C4-2B (cell line): ENCODE measurements around the gene METTL13.

ENCODE experiments used
- H3K27ac ChIP-seq: fragments of 450-650 bp; 2 replicates; pipeline ENCODE4 v1.5.1; 2017
- ZFX ChIP-seq: fragments of 450-650 bp; IDR thresholded peaks from 2 replicates; pipeline ENCODE4 v1.6.1; 2017
- TF ChIP-seq, protein P1 (sequence below): fragments of 450-650 bp; conservative IDR thresholded peaks from 2 replicates; pipeline ENCODE4 v1.5.1; 2017; ENCODE audit warnings: mild to moderate bottlenecking

The METTL13 gene

DNA sequence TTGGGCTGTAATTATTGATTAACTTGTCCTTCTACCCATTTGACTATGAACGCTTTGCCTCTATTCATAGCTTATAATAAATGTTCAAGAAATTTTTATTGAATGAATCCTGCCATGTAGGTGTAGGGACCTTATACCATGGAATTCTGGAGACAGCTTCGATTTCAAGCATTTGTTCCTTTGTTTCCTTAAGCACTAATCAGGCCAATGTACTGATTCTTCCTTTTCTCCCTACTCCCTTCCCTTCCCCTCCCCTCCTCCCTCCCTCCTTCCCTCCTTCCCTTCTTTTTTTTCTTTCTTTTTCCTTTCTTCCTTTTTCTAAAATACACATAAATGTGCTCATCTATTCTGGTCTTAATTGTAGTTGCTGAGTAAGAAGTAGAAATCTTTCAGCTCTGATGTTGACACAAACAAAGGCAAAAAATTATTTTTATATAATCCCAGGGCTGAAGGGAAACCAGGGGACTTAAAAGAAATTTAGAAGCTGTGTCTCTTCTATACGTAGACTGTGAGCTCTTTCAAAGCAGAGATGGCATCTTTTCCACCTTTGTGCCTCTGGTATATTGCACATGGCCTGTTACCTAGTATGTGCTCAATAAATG lies 34.9 kb downstream of the METTL13 start:
- TF ChIP-seq, protein P1, sequence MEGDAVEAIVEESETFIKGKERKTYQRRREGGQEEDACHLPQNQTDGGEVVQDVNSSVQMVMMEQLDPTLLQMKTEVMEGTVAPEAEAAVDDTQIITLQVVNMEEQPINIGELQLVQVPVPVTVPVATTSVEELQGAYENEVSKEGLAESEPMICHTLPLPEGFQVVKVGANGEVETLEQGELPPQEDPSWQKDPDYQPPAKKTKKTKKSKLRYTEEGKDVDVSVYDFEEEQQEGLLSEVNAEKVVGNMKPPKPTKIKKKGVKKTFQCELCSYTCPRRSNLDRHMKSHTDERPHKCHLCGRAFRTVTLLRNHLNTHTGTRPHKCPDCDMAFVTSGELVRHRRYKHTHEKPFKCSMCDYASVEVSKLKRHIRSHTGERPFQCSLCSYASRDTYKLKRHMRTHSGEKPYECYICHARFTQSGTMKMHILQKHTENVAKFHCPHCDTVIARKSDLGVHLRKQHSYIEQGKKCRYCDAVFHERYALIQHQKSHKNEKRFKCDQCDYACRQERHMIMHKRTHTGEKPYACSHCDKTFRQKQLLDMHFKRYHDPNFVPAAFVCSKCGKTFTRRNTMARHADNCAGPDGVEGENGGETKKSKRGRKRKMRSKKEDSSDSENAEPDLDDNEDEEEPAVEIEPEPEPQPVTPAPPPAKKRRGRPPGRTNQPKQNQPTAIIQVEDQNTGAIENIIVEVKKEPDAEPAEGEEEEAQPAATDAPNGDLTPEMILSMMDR: no peak
- TF ChIP-seq ZFX: no peak
- H3K27ac ChIP-seq: no peak overlapping the region

DNA sequence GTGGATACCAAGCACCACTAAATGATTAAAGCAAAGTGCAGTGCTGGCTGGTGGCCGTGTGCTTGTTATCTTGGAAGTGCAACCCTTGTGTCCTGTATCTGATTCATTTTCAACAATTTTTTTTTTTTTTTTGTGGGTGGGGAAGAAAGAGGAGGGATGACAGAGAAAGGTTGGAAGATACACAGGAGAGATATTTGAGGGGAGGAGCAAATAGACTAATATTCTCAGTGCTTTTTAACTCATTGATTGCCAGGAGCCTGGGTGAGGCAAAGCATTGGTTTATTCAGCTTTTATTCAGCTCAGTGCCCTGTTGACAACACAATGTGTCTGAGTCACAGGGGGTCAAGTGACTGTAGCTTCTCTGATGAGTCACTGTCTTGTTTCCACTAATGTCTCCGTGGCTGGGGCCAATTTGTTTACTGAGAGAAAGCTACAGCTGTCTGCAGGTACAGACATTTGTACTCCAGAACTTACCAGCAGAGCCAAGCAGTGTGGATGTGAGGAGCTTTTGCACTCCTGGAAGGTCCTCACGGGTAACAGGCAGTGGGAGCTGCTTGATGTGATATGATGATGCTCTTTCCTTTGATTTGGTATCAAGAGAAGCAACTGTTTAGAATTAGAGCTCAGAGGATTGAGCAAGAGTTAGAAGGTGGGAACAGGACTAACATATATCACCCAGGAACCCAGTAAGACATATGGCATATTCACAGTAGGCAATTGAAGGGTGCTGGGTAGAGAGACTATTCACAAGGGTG lies 36.2 kb downstream of the METTL13 start:
- no peak overlapping the region for H3K27ac ChIP-seq
- TF ChIP-seq, protein P1: no peak
- TF ChIP-seq ZFX: no peak

GRCh38 chr1:171819946-171820345 lies 38.5 kb downstream of the METTL13 start:
- TF ChIP-seq ZFX: no peak
- no peak overlapping the region for H3K27ac ChIP-seq

DNA sequence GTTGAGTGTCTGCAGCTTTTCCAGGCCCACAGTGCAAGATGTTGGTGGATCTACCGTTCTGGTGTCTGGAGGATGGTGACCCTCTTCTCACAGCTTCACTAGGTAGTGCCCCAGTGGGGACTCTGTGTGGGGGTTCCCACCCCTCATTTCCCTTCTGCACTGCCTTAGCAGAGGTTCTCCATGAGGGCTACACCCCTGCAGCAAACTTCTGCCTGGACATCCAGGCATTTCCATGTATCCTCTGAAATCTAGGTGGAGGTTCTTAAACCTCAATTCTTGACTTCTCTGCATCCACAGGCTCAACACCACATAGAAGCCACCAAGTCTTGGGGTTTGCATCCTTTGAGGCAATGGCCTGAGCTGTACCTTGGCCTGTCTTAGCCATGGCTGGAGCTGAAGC lies 45.5 kb downstream of the METTL13 start:
- H3K27ac ChIP-seq: no peak overlapping the region

GRCh38 chr1:171828794-171829193 lies 47.3 kb downstream of the METTL13 start:
- TF ChIP-seq ZFX: no peak
- TF ChIP-seq, protein P1: no peak
- H3K27ac ChIP-seq: no peak overlapping the region

More for the DNA sequence above, 45.5 kb downstream of the METTL13 start:
- TF ChIP-seq, protein P1: no peak
- no peak for TF ChIP-seq ZFX

DNA sequence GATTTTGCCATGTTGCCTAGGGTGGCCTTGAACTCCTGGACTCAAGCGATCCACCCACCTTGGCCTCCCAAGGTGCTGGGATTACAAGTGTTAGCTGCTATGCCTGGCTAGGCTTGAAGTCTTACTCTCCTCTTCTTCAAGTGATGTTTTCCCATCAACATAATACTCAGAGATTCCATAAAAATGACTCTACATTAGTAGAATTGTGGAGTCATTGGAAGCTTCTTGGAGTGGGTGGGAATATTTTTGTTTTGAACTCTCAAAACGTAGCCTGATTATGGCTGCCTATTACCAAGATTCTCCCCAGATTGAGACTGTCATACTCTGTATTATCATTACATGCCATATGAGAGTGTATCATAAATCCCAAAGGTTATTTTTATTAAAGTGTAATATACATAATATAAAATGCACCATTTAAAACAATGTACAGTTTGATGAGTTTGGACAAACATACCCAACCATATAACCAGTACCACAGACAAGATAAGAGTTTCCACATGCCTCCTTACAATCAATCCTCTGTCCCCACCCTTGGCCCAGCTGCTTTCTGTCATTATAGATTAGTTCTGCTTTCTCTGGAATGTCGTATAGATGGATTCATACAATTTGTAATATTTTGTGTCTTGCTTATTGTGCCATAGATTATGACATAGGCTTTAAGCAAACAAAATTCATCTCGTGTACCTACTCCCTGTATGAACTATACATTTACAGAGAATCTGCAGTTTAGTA lies 51.8 kb downstream of the METTL13 start:
- no peak overlapping the region for H3K27ac ChIP-seq
- no peak for TF ChIP-seq ZFX
- TF ChIP-seq, protein P1: no peak

- TF ChIP-seq, protein P1: no peak
- no peak for TF ChIP-seq ZFX
- H3K27ac ChIP-seq: no peak overlapping the region
Measured at GRCh38 chr1:171834821-171835220, 53.4 kb downstream of the METTL13 start.
